ENCODE results near the gene HUS1B.

DNA sequence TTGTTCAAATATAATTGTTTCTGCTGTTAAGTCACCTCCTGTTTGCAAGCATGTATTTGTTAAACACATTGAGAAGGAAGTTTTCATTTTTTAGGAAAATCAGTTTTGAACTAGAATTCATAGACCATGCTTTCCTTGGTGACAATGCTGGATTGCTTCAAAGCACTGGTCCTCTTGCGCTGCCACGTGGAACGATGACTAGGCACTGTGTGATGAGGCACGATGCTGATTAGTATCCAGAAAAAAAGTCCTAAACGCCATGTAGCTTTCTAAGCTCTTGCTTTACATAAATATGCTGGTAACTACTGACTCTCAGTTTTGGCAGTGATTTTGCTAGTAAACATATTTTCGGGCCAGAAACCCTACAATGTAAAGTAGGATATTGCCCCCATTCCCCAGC, 47.1 kb upstream of the HUS1B start:
- no peak for TF ChIP-seq POLR2AphosphoS5 (IDR thresholded peaks at IDR 0.05; ENCODE audit: insufficient read depth, low read depth, low read length)
- TF ChIP-seq JUN (IDR thresholded peaks at IDR 0.05; ENCODE audit: borderline replicate concordance, insufficient read depth, insufficient read length, low read depth) = no peak

Data from endothelial cell of umbilical vein (primary cell).